ENCODE data around the gene PARP15.
"Not testable (repeated sequence)": the region's sequence is repeated elsewhere in the genome, so short reads cannot be mapped to it uniquely, and the experiment has no call there.

Gene PARP15

DNA sequence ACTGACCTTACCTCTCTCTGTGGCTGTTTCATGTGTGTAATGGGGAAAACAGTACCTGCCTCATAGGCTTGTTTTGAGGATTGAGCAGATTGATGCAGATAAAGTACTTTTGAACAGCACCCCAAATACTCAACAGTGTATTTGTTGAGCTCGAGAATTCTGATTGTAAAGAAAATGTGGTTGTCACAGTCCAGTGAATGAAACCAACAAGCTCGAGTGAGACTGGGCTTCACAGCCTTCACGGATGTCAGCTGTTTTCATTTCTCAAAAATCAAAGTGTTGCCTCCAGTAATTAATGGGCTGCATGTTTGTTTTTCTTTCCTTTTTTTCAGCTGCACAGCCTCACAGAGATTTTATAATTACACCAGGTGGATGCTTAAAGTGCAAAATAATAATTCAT is 43.7 kb downstream of the PARP15 start:
- DNase-seq = peak in 1 of 2 donors; percentile 3

DNA sequence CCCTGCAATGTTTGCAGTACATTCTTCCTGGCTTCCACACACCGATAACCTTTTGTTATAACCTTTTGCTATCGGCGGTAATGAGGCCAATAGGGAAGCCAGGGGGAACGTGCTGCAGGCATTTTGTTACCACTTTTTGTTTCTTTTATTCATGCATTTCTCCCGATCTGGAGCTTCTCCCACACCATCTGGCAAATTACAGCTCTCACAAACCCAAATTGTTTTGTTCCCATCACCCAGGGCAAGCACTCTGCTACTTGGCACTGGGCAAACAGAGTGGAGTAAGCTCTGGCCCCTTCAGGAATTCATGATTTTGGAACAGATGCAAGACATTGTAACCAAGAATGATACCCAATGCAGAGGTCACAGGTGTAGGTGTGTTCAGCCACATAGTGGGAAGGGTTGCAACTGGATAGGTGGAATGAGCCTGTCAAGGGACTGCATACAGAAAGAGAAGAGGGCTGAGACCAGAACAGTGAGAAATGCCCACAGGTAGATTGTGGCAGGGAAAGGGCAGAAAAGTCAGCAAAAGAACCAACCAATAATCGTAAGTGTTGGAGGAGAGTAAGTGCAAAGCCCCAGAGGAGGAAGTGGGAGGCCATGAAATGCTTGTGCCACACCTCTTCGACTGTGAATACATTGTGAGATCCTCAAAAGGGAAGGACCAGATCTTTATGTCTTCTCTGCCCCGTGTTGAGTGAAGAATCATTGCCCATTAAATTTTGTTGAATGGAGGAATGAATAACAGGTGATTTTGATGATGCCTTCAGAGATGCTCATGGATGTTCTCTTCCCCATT is 45.8 kb downstream of the PARP15 start:
- no peak for DNase-seq

DNA sequence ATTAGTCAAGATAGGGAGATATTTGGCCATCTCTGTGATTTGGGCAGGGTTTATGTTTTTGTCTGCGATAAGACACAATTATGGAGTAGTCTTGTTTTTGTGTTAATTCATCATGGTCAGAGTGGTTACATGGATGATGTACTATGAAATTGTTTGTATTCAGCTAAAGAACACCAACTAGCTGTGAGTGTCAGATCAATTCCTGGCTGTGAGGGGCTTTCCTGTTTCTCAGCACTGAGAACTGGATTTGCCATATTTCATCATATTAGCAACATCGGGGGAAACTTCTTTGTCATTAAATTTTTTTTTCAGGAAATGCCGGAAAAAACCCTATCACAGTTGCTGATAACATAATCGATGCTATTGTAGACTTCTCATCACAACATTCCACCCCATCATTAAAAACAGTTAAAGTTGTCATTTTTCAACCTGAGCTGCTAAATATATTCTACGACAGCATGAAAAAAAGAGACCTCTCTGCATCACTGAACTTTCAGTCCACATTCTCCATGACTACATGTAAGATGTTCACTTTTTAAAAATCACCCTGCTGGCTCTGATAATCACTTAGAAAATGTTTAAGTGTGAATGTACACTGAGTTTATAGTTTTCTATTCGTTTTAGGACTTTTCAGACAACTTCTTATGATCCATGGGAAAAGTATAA is 49.2 kb downstream of the PARP15 start:
- no peak for DNase-seq

DNA sequence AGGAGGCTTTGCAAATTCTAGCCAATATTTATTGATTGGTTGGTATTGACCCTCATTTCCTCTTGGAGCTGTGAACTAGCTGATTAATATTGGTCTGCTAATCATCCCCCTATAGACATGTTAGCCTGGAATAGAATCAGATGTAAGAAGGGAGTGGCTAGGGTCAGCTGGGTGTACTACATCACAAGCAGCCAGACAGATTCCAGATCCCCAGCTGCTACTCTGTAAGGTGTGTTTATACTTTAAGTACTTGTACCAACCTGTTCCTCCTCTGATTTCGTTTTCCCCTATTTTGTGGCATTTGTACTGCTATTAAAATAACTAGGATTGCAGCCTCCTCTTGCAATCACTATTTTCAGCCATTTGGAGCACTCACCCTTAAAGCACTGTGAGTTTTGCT is 49.9 kb downstream of the PARP15 start:
- DNase-seq = no peak

DNA sequence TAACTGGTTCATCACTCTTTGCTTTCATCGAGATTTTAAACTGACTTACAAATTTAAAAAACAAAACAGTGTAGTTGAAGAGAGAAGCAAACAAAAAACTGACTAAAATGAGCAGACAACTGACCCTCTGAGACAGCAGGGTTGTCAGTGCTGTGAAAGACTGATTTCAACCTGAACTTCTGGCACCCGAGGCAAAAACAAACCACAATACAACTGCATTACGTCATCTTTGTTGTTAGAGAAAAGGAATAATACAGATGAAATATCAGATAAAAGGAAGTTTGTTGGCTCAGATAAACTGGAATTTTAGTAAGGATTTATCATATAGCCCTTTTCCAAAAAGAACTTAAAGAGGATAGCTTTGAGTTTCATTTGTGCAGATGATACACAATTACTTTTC is 51.1 kb downstream of the PARP15 start:
- no peak for DNase-seq

DNA sequence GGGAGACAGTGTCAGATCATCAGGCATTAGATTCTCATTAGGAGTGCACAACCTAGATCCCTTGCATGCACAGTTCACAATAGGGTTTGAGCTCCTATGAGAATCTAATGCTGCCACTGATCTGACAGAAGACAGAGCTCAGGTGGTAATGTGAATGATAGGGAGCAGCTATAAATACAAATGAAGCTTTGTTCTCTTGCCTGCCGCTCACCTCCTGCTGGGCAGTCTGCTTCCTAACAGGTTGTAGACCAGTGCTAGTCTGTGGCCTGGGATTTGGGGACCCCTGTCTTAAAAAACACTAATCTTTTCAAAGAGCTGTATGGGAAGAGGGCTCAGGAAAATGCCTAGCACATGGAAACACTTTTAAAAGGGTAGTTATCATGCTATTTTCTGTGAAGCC is 52.3 kb downstream of the PARP15 start:
- no peak for DNase-seq

DNA sequence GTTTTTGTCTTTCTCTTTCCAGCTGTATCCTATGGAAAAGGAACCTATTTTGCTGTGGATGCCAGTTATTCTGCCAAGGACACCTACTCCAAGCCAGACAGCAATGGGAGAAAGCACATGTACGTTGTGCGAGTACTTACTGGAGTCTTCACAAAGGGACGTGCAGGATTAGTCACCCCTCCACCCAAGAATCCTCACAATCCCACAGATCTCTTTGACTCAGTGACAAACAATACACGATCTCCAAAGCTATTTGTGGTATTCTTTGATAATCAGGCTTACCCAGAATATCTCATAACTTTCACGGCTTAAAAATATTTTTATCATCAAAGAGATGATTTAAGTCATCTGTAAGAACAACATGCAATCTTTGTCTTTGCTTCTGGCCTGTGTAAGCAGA is 58.3 kb downstream of the PARP15 start:
- DNase-seq = no peak

DNA sequence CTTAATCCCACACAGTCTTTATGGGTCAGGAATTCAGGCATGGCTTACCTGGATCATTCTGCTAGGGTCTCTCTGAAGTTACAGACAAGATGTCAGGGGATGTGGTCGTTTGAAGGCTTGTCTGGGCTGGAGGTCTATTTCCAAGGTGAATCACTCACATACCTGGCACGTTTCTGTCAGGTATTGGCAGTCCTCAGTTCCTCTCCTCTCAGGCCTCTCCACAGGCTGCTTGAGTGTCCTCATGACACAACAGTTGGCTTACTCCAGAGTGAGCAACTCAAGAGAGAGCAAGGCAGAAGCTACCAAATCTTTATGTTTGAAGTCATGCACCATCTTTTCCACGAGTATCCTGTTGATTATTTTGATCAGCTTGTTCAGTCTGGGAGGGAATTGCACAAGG is 59.2 kb downstream of the PARP15 start:
- no peak for DNase-seq

DNA sequence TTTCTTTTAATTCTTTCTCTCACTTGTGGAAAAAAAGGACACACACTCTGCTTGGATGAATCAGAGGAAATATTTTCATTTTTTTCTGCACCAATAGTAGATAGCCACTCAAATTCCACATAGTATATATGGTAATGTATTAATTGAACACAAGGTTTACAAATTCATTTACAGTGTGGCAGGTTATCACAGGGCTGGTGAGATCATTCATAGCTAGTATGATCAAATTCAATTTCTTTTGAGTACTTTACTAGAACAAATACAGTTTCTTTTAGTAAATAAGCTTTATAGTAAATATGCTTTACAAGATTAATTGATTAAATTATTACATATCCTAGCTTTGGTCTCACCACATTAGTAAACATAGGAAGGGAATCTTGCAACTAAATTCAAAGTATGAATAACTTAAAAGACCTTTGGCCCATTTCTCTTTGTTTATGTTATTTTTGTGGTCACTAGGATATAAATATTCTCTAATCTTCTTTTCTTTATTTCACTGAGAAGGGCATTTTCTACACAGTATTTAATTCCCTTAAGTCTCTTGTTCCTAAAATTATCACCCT is 63.1 kb downstream of the PARP15 start:
- DNase-seq = no peak

DNA sequence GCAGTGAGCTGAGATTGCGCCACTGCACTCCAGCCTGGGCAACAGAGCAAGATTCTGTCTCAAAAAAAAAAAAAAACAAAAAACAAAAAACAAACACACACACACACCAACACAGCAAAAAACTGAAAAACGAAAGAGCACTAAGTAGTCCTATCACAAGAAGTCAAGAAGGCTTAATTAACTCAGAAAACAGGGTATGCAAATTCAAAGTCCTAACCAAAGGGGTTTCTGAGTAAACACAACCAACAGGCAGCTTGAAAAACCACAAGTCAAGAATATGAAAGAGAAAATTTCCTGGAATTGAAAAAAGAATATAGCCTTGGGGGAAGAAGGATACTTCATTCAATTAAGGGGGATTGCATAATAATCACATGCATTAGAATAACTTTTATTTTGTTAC is 65.5 kb downstream of the PARP15 start:
- peak in 1 of 2 donors; percentile 44 for DNase-seq

DNA sequence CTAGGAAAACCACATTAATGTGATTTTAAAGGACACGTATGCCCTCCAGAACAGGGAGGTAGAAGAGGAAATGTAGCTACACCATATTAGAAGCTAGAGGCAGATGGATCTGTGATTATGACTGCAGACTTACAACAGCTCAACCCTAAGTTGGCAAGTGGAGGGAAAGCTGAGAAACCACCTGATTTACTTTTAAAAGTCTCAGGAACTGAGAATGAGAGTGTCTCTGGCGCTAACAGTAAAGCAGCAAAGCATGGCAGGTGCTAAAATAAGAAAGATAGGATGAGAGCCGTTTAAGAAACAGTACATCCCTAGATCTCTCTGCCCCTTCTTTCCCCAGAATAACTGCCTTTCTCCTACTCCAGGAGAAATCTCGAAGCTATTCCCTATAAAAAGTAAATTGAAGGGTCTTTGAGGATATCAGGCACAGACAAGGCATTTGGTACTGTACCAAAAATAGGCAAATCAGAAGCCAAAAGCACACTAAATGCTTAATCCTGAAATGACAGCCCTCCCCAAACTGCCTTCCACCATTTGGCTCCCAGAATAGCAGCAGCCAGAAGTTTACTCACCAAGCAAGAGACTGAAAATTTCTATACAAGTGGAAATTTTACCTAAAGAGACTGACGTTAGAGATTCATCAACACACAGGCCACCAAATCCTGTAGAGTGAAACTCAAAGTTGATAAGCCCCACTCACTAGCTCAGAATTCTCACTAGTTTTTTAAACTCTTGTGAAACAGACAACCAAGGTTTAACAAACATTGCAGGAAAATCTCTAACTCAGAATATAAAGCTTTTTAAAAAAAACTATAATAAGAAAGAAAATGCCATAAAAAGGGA is 68.9 kb downstream of the PARP15 start:
- peak in 1 of 2 donors; percentile 69 for DNase-seq

DNA sequence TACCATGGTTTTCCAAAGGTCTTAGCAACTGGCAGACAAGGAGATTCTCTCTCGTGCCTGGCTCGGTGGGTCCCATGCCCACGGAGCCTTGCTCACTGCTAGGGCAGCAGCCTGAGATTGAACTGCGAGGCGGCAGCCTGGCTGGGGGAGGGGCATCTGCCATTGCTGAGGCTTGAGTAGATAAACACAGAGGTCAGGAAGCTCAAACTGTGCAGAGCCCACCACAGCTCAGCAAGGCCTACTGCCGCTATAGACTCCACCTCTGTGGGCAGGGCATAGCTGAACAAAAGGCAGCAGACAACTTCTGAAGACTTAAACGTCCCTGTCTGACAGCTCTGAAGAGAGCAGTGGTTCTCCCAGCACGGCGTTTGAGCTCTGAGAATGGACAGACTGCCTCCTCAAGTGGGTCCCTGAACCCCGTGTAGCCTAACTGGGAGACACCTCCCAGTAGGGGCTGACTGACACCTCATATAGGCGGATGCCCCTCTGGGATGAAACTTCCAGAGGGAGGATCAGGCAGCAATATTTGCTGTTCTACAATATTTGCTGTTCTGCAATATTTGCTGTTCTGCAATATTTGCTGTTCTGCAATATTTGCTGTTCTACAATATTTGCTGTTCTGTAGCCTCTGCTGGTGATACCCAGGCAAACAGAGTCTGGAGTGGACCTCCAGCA is 73.9 kb downstream of the PARP15 start:
- not testable (repeated sequence) for DNase-seq

DNA sequence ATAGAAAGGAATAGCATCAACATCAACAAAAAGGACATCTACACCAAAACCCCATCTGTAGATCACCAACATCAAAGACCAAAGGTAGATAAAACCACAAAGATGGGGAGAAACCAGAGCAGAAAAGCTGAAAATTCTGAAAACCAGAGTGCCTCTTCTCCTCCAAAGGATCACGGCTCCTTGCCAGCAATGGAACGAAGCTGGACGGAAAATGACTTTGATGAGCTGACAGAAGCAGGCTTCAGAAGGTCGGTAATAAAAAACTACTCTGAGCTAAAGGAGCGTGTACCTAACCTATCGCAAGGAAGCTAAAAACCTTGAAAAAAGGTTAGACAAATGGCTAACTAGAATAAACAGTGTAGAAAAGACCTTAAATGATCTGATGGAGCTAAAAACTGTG is 74.5 kb downstream of the PARP15 start:
- DNase-seq = not testable (repeated sequence)

DNA sequence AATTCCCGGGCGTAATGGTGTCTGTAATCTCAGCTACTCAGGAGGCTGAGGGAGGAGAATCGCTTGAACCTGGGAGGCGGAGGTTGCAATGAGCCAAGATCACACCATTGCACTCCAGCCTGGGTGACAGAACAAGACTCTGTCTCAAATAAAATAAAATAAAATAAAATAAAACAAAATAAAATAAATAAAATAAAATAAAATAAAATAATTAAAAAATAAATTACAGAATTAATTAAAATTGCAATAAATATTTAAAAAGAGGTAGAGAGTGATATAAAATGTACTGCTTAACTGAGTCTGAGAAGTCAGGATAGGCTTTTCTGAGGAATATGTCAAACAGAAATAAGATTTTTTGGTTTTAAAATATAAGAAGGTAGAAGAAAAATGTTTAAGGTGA is 80.9 kb downstream of the PARP15 start:
- not testable (repeated sequence) for DNase-seq

DNA sequence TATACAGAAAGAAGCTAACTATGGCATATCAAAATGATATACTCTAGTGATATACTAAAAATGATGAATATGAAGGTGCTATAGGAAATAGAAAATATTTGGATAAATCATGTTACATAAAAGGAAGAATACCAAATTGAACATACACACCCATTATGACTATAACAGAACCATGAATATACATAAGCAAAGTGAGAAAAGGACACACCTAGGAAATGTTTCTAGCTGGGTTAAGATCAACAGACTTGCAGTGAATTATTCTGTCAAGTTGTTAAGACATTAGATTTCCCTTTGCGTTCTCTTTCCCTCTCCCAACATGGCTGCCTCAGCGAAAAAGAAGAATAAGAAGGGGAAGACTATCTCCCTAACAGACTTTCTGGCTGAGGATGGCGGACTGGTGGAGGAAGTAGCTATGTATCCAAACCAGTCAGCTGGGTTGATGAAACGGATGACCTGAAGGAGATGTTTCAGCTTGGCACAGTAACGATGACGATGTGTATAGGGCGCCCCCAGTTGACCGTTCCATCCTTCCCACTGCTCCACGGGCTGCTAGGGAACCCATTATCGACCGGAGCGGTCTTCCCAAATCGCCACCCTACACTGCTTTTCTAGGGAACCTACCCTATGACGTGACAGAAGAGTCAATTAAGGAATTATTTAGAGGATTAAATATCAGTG is 83.0 kb downstream of the PARP15 start:
- no peak for DNase-seq

DNA sequence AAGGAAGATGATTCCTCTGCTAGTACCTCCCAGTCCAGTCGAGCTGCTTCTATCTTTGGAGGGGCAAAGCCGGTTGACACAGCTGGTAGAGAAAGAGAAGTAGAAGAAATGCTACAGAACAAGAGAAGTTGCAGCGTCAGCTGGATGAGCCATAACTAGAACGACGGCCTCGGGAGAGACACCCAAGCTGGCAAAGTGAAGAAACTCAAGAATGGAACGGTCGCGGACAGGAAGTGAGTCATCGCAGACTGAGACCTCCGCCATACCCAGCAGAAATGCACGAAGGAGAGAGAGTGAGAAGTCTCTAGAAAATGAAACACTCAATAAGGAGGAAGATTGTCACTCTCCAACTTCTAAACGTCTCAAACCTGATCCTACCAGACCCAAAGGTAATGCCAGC is 84.2 kb downstream of the PARP15 start:
- DNase-seq = no peak

DNA sequence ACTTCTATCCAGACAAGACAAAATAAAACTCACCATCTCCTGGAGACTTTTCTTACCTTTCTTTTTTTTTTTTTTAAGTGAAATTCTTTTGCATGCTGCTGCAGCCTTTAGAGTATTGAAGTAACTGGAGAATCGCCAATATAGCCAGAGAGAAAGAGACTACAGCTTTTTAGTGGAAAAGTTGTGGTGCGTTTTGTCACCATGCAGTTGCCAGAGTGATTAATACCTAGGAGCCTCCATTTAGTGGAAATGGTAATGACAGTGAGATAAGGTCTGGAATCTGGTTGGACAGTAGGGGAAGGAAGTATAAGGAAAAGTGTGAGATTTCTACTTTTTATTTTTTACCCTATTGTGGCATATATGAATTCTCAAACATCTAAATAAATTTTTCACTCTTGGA is 85.1 kb downstream of the PARP15 start:
- DNase-seq = no peak

DNA sequence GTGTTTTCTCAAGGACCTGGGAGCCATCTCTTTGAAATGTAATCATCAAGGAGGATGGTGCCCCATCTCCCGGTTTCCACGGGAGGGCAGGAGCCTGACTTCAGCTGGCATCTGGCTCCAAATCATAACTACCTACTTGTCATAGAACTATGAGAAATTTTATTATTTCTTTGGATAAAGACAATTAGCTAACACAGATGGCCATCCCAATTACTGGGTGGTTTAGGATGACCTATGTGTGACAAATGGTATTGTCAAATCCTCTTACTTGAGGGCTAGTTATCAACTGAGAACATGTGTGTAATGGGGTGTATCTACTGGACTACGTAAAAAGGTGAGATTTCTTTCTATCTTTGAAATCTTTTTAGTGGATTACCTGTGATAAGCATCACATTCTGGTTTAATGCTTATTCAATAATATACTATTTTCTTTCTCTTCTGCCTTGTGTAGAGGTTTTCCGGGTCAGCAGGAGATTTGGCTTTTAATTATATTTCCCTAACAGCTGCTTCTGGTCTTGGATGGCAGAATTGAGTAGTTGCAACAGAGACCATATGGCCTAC is 87.9 kb downstream of the PARP15 start:
- DNase-seq = no peak

DNA sequence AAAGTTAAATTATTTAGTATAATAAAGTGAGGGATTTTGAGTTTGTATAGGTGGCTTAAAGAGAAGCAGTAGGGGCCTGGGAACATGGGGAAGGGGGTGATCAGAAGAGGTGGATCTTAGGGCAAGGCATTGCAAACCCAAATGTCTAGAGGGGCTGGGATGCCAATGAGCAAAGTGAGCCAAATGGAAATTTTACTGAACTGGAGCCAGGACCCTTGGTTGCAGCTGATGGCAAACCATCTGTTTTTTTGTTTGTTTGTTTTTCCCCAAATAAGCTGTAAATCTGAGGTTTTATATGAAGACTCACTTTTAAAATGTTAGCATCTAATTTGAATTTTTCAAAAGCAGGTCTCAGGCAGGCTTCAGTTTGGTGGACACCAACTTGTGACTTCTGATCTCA is 88.4 kb downstream of the PARP15 start:
- no peak for DNase-seq

DNA sequence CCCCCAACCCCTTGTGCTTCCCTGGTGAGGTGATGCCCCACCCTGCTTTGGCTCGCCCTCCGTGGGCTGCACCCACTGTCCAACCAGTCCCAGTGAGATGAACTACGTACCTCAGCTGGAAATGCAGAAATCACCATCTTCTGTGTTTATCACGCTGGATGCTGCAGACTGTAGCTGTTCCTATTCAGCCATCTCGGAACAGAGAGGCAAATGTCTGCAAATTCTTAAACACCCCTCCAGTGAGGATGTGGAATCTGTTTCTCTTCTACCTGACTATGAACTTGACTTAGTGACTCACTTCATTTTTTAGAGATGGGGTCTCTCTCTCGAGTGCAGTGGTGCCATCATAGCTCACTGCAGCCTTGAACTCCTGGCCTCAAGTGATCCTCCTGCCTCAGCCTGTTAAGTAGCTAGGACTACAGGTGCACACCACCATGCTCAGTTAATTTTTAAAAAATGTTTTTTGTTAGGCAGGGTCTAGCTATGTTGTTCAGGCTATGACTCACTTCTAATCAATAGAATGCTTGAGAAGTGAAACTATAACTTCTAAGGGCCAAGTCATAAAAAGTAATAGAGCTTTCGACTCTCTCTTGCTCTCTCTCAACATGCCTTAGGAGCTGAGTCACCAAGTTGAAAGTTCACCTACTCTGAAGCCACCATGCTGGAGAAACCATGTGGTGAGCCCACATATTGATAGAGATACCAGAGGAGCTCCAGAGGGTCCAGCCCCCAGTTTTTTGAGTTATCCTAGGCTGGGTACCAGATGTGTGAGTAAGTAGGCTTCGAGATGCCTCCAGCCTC is 91.7 kb downstream of the PARP15 start:
- DNase-seq = no peak

DNA sequence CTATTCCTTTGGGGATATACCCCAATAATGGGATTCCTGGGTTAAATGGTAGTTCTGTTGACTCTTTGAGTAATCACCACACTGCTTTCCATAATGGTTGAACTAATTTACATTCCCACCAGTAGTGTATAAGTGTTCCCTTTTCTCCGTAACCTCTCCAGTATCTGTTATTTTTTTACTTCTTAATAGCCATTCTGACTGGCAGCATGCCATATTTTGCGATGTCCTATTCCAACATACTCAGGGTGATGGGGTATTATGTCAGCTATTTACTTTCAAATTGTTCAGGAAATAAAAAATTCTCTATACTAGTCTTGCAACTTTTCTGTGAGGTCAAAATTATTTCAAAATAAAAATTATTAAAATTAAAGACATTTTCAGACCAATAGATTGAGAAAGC is 94.1 kb downstream of the PARP15 start:
- no peak for DNase-seq
